GM19099 (cell line): ENCODE data around the gene SLC24A3.

Source experiments
- POLR2A ChIP-seq: IDR thresholded peaks from 3 replicates; pipeline ENCODE4 v1.6.1; 2011; ENCODE audit warnings: low read depth; ENCODE audit not compliant: insufficient read length; ENCODE audit errors: extremely low read depth

SLC24A3 gene

DNA sequence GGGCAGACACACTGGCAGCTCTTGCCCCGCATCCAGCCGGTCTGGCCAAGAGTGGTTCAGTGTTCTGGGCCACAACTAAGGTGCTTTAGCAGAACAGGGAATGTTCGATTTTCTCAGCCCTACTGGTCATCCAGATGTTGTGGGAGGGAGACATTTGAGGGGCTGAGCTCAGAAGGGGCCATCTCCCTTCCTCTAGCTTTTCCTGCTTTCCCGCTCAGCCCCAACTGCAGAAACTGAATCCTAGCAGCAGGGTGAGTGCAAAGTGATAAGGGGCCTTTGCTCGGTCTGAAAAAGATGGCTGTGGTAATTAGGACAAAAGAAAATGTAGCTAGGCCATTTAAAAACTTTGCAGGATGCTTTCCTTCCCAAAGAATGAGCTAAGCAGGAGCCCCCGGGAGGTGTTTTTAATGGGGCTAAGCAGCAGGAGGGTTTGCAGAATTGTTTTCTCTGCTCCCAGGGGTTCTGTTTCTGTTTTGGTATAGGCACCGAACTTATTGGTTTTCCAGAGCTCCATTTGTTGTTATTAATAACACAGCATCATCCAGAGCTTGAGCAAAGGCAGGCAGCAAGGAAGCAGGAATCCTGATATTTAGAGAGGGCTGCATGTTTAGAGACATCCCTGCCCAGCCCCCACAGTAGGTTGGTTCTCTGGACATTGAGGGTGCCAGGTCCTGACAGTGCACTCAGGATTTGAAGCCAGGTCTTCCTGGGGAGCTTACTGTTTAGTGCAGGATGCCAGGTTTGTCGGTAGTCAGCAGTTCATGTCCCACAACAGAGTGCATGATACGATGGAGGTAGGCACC, 210.9 kb downstream of the SLC24A3 start:
- TF ChIP-seq POLR2A = no peak

DNA sequence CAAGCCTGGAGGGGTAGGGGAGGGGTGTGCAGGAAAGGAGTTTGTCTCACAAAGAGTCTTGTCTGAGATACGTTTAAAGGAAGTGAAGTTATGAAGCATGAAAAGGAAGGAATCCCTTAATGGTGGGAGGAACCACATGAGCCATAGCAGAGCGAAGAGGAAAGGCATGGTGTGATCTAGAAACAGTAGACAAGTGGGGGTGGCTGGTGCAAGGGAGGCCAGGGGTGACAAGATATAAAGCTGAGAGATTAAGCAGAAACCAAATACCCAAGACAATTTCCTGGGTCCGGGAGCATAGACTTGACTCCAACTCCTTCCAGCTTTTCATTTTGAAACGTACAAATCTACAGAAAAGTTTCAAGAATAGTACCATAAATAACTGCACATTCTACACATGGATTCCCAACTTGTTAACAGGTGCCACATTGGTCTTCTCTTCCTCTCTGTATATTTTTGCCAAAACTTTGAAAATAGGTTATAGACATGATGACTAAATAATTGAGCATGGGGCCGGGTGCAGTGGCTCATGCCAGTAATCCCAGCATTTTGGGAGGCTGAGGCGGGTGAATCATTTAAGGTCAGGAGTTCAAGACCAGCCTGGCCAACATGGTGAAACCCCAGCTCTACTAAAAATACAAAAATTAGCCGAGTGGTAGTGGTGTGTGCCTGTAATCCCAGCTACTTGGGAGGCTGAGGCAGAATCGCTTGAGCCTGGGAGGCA, 211.6 kb downstream of the SLC24A3 start:
- TF ChIP-seq POLR2A = no peak

DNA sequence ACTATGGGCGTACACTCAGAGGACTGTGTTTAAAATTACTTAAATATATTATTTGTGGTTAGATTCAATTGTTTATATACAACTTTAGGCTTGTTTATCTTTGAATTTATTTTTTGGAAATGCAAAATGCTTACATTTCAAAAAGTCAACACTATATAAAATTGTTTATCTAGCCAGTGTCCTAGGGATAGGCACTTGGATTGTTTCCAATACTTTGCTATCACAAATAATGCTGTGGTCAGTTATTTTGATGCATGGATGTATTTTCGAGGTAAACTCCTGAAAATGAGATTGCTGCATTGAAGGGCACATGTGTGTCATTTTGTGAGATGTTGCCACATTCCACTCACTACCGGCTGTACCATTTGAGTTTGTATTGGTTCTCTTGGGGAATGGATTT, 213.9 kb downstream of the SLC24A3 start:
- no peak for TF ChIP-seq POLR2A

DNA sequence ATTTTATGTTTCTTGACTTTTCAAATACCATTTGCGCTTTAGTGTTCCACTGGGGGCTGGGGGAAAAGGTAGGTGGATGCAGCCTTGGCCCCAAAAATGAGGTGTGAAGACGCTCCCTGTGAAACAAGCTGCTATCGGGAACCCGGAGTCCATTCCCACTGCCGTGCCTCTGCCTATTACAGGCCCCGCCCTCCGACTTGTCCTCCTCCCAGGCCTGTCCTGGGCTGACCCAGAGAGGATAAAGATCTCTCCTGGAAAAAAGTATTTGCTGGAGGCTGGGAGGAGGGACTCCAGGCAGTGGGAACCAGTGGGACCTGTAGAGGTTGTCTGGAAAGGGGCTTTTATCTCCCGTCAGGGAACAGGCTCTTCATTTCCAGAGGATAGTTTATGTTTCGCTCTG, 215.0 kb downstream of the SLC24A3 start:
- TF ChIP-seq POLR2A = no peak

DNA sequence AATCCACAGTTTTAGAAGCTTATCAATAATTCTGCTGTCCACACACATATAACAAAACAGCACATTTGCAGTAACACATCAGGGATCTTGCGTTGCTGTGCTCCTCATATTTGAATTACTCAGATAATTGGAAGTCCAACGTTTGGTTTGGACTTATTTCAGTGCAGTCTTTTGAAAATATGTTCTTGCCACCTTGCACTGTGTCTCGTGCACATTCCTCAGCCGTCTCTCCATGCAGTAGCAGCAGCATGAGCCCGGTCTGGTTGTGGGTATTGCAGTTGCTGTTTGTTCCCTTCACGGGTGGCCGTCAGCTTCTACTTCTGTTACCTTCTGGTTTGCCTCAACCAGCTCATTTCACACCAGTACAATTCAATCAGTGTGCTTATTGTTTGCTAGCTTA, 215.5 kb downstream of the SLC24A3 start:
- TF ChIP-seq POLR2A = no peak

DNA sequence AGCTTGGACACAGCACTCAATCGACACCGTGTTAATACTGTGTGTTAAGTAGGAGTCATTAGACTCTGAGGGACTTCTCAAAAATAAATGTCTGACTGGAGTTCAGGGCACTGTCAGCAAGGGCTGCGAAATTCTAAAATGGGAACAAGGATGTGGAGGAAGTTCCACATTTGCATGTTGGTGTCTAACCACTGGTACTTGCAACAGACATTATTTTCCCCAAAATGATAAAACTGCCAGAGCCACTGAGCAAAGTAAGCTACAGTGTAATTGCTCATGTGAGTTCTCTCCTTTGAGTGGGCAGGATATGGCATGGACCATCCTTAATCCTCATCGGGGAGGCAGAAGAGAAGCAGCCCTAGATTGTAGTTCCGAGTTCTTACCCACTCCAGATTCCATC, 215.9 kb downstream of the SLC24A3 start:
- no peak for TF ChIP-seq POLR2A

DNA sequence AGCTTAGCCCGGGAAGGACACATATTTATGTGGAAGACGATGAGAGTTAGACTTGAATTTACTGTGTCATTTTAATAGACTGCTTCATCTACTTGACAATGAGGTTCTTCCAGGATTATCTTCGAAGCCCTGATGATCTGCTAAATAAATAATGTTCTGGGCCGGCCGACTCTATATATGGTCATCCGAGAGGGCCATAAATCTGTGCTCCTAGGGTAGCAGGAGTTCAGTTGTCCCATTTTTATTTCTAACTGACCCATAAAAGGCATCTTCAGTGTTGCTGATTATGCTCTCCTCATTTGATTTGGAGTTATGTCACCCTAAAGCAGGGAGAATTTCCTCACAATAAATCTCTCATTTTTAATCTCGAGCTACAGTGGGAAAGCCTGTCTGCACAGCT, 217.1 kb downstream of the SLC24A3 start:
- TF ChIP-seq POLR2A = no peak

DNA sequence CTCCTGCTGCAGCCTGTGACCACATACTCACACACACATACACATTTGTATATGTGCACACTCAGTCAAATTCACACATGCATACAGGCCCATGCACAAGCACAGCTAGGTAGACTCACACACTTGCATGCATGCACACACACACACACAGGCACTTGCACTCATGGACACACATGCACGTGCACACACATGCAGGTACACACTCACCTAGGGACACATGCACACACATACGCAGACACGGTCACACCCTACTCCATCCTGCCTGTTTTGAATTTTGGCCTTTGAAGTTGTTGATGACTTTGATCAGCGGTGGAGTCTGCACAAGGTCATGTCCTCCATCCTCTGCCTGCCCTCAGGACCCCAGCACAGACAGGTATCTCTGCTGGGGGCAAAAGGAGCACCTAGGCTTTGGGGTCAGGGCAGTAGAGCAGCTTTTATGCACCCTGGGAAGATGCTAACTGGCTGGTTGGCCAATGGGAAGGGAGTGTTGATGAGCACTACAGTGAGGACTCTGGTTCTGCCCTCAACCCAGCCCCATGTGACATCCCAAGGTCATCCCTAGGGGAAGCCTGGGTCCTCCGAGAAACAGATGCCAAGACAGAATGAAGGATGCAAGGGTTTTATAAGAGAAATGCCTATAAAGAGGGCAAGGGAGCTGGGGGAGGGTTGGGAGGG, 218.3 kb downstream of the SLC24A3 start:
- no peak for TF ChIP-seq POLR2A

DNA sequence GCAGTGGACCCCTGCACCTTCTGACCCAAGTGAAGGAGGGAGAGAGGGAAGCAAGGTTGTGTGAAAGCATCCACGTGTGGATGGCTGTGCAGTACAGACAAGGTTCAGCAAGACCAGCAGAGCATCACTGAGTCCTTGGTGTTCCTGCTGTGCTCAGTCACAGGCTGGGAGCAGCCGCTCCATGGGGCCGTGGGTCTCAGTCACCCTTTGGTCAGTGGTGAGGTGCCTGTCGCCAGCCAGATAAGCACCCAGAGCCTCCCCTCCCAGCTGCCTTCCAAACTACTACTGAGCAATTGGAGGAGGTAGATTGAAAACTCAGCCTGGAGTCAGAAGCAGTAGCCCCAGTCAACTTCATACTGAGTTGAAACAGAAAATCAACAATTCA, 218.9 kb downstream of the SLC24A3 start:
- no peak for TF ChIP-seq POLR2A

DNA sequence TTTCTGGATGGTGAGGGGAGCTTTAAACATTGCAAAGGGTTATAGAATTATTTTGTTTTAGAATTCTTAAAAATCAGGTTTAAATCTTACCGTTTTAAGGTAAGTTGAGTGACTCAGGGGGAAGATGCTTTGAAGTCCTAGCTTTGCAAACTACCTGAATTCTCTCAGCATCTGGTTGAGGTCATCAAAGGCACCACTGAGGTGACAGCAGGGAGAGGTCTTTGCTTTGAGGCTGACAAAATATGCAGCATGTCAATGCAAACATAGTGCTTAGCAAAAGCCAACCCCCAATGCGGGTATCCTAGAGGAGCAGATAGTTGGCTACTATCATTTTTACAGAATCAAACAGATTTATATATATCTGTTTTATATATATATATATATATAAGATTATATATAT, 219.5 kb downstream of the SLC24A3 start:
- TF ChIP-seq POLR2A = no peak

DNA sequence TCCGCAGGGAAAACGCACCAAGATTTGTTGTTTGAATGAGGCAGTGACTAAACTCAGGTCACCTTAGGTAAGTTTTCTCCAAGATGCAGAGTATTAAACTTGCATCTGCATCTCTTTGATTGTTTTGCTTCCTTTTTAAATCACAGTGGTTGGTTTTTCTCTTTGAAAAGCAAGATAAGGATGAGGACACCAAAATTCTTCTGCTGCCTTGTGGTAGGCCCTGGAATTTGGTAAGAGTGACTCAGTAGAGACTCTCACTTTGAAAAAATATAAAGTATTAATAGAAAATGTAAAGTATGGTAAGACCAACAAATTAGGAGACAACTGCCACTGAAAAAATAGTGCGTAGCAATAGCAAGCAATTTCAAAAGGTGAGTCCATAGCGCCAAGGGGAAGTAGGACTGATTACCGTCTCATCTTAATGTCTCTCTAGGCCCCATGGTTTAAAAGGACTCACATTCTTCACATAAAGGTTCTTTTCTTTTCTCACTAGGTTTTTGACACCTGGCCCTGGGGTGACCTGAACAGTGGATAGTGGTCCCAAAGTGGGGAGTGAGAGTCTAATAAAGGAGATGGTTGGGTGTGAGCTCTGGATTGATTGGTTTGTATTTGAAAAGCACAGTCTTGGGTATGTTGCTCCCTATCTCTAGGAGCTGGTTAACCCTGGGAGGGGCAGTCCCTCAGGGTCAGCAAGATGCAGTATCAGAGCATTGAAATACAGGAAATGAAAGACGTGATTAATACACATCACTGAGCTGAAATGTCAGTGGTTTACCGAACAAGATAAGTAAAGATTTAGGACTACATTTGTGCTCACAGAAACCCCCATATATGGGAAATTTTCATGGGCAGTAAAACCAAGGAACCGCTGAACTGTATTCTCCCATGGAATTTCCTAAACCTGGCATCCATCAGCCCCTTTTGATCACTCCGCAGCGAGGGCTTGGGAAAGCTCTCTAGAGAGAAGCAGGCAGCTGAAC, 221.2 kb downstream of the SLC24A3 start:
- no peak for TF ChIP-seq POLR2A

DNA sequence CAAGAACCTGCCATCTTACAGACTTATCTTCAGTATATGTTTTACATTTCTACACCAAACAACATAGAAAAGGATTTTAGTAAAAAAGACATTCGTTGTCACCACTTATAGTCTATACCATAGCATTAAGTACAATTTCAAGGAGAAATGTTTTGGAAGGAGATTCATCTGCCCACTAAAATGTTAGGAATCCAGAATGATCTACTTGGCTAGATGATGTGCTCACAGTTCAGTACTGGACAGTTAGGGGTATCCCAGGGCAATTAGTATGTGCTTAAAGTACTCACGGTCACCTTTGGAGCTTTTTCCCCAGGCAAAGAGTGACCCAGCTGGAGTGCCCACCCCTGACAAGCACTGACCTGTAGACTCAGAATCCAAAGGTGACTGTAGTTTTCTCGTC, 222.9 kb downstream of the SLC24A3 start:
- TF ChIP-seq POLR2A = no peak

DNA sequence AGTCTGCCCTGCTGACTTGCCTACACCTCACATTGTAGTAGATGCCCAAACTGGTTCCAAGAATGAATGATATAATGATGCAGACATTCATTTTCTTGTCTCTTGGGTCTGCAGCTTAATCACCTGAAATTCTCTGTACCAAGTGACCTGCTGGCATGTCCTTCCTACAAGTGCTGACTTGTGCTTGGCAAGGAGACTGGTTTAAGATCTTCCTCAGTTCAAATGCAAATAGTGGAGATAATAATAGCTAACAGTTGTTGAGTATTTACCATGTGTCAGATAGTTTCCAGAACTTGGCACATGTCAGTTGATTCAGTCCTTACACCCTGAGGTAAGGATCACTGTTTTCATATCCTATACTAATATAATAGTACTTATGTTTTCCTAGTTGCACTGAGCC, 223.4 kb downstream of the SLC24A3 start:
- TF ChIP-seq POLR2A = no peak

DNA sequence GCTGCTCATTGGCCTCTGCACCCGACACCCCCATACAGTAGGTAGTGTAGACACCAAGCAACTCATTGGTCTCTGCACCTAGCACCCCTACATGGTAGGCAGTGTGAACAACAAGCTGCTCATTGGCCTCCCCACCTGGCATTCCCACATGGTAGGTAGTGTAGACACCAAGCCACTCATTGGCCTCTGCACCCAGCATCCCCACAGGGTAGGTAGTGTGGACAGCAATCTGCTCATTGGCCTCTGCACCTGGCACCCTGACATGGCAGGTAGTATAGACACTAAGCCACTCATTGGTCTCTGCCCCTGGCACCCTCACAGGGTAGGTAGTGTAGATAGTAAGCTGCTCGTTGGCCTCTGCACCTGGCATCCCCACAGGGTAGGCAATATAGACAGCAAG, 226.0 kb downstream of the SLC24A3 start:
- no peak for TF ChIP-seq POLR2A
